Occipital lobe (tissue), 2 donors: Measurements from ENCODE around the gene OBSL1. TPM values are rescaled to one million over a fixed set of nuclear protein-coding genes. Genes with fewer than 3 reads are reported as not detected.

Experiments
- DNase-seq: peaks from one replicate; lab custom pipeline; 2025; lab: John Stamatoyannopoulos, UW
- total RNA-seq: library from RNA; depleted of rRNA; stranded (reverse); fragments of >200 nt; gene quantifications from one replicate; pipeline ENCODE4 v1.2.3, GENCODE V29; 2014

The OBSL1 gene
- total RNA-seq: 39.9 TPM

DNA sequence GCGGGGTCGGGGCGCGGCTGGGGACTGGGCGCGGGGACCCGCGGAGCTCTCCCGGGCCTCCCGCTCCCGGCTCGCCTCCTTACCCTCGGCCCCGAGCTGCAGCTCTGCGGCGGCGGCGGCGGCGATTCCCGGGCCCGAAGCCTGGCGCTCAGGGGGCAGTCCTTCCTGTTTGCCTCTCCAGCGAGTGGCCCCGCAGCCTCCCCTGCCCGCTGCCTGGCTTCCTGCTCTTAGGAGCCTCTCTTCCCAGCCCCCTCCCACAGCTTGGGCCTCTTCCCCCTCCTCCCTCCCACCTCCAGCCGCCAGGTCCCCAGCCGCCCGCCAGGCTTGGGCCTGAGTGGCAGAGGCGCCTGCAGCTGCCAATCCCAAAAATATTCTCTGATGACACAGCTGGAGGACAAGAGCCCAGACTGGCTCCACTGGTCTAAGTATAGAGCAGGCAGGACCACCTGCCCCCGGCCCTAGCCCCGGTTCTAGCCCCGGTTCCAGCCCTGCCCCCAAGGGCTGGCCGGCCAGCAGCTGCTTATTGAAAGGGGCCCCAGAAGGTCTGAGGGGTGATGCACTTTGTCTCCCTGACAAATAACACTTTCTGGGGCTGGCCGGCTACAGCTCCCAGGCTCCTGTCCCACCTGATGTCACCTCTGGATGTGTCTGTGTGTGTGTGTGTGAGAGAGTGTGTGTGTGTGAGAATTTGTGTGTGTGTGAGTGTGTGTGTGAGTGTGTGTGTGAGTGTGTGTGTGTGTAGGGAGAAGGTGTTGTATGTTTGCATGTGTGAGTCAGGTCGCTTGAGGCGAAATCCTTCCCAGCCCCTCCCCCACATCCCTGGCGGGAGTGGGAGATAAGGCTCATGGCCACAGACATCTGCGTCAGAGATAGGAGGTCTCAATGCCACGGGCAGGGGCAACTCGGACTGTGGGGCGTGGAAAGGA lies at the start of gene OBSL1:
OBSL1 (minus strand) TSS at position 229 of the 926 bp plus-strand sequence. CDS start 307 bp downstream, outside the sequence.
- DNase-seq: peak; percentile 57

DNA sequence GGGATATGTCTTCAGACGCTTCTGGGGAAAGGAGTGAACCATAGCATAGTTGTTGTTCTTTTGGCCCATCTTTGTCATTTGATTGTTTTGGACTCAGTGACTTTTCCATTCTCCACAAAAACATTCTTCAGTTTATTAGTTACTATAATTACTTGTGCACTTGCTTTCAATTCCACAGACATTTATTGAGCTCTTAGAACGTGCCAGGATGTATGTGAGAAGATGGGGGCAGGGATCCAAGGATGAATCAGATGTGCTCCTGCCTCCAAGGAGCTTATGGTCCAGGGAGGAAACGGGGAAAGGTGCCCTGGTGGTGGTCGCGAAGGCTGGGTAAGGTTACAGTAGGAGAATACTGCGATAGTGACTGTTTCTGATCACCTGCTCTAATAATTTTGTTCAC lies 49.2 kb upstream of the OBSL1 start:
- DNase-seq: no peak

DNA sequence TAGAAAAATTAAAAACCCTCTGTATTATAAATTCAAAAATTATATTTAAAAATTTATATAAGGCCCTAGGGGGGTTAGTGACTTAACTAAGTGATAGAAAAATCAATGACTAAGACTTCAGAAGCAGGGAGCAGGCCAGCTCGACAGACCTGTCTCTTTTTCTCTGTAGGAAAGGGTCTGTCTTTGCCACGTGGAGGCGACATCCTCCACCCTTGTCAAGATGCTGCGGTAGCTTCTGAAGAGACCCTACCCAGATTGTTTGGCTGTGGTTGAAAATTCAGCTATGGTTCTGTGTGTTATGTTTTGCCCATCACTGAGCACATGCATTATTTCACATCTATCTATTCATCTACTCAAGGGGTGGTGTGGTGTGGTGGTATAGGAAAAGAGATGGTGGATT lies 47.9 kb upstream of the OBSL1 start:
- no peak for DNase-seq

DNA sequence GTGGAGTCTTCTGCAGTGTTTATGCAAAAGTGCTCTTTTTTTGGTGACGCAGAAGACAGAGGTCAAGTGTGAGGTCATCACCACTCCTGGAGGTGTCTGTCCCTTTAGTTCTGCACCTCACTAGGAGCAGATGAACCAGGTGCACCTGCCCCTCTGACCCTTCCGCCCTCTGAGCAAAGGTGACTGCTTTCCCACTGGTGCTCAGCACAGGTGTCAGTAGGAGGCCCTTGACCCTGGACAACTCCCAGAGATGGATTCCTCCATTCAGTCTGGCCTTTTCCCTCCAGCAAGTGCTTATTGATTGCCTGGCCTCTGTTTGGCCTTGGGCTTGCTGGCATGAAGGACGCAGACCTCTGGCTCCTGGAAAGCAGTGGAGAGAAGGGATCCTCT lies 47.4 kb upstream of the OBSL1 start:
- DNase-seq: no peak

DNA sequence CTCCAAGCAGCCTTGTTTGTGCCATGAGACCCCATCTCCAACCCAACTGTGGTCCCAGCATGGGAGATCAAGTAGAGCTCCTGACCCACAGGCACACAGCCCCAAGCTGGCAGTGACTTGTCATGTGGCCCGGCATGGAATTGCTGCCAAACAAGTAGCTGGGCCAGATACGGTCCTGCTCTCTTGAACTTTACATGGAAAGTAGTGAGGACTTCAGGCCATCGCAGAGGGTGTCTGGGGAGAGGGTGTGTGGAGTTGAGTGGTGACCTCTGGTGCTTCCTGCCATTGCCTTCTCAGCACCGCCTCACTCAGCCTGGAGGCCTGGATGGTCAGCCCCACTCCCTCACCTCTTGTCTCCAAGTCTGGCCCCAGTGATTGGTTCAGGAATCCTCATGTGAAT lies 45.2 kb upstream of the OBSL1 start:
- DNase-seq: no peak

- no peak for DNase-seq
Measured at GRCh38 chr2:219615894-219616293, 44.6 kb upstream of the OBSL1 start.

- no peak for DNase-seq
Measured at GRCh38 chr2:219615036-219615435, 43.7 kb upstream of the OBSL1 start.

DNA sequence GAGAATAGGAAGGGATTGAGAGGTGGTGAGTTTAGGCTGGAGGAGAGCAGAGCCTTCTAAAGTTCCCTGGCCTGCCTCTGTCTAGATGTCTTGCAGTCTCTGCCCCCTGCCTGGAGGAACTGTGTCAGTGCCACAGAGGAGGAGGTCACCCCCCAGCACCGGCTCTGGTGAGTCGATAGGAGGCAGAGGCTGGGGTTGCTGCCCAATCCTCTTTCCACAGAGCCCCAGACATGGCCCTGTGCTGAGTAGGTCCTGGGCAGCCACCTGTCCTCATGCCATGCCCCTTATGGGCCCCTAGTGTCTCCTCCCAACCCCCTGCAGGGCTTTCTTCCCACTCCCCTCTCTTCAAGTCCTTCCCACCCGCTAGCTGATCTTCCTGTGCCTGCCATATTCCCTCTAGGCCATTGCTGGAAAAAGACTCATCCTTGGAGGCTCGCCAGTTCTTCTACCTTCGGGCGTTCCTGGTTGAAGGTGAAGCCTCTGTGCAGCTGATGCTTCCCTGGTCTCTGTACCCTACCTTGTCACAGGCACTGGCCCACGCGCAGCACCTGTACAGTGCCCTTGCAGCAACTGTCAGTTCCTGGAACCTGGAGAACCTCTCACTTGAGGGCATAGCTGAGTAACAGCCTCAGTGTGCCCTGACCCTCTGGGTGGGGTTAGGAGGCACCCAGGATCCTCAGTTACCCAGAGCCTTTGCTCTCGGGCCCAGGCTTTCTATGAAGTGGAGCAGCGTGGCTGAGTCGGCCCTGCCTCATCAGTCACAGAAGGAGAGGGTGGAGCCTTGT lies 42.9 kb upstream of the OBSL1 start:
- no peak for DNase-seq

GRCh38 chr2:219613461-219614070 lies 42.2 kb upstream of the OBSL1 start:
- no peak for DNase-seq

- no peak for DNase-seq
Measured at GRCh38 chr2:219612577-219613286, 41.4 kb upstream of the OBSL1 start.

DNA sequence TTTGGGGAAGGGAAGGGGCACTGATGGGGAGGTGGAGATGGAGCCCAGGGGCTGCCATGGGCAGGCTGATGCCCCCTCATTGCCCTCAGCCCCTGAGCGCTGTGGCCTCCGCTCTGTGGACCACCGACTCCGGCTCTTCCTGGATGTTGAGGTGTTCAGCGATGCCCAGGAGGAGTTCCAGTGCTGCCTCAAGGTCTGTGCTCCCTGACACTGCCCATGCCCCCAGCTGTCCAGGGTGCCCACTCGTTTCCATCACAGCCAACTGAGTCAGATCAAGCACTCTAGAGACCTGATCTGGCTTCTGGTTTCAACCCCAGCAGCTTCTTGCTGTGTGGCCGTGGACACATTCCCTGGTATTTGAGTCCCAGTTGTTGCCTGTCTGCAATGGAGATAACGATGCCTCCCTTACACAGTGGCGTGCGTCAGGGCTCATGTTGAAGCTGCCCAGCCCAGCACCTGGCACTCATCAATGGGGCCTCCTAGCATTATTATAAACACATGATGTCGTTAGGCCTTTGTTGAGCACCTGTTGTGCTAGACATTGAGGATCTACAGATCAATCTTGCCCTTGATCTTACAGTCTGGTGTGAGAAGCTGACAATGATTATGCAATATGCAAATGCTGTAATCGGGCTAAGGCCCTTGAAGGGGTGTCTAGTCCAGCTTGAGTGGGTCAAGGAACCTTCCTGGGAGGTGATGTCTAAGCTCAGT lies 40.7 kb upstream of the OBSL1 start:
- DNase-seq: no peak

DNA sequence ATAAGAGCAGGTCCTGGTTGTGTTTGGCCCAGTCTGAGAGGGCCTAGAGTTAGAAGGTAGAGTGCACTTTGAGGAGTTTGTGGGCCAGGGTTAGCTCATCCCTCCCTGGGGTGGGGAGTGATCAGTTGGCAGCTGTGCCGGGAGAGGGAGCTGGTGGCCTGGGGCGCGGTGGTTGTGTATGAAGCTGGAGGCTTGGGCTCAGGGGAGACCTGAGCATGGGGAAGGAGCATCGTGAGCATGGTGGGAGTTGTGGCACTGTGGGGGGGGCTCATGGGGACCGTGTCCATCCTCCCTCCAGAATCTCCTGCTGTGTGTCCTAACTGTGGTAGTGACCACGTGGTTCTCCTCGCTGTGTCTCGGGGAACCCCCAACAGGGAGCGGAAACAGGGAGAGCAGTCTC lies 40.0 kb upstream of the OBSL1 start:
- DNase-seq: no peak

- DNase-seq: no peak
Measured at GRCh38 chr2:219609149-219609750, 37.9 kb upstream of the OBSL1 start.

DNA sequence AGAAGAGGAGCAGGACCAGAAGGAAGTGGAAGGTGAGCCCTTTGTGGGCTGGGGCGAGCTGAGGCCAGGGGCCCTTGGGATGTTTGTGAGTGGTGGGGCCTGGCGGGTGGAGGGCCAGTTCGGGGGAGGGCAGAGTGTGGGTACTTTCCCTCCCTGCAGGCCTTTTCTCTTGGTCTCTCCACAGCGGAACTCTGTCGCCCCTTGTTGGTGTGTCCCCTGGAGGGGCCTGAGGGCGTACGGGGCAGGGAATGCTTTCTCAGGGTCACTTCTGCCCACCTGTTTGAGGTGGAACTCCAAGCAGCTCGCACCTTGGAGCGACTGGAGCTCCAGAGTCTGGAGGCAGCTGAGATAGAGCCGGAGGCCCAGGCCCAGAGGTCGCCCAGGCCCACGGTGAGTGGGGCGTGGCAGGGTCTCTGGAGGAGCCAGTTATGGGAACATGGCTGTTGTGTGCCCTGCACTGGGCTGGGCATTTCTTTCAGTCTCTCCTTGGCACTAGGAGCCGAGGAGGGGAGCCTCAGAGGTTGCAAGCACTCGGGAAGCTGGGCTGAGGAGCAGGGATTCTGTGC lies 37.1 kb upstream of the OBSL1 start:
- DNase-seq: no peak

- DNase-seq: no peak
Measured at GRCh38 chr2:219607931-219608330, 36.6 kb upstream of the OBSL1 start.

GRCh38 chr2:219605607-219605954 lies 34.2 kb upstream of the OBSL1 start:
- DNase-seq: no peak

DNA sequence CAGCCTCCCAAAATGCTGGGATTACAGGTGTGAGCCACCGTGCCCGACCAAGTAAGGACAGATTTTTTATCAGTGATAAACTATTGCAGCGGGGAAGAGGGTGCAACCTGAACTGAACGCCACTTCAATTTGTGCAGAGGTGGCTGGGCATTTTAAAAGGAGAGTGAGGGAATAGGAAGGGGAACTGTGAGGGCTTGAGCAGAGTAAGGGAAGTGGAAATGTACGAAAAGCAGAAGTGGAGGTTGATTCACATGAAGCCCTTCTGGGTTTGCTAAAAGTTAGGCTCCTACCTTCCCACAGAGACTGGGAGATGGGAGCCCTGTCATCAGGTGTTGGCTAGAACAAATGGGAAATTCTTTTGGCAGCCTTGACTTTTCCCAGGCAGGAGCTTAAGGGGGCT lies 32.4 kb upstream of the OBSL1 start:
- no peak for DNase-seq

GRCh38 chr2:219598308-219599078 lies 27.2 kb upstream of the OBSL1 start:
- DNase-seq: no peak

- DNase-seq: peak; percentile 91
Measured at GRCh38 chr2:219597552-219598307, 26.4 kb upstream of the OBSL1 start, which contains the start of gene STK11IP. Gene STK11IP (plus strand): TSS chr2:219597857. CDS start chr2:219598120, 263 bp downstream.
